RPMI8226 (cell line): Measurements from ENCODE around the gene PRKCA.

Source experiments
- DNase-seq: peaks from one replicate; pipeline ENCODE4 v3.0.0-alpha.2; 2015

PRKCA gene

GRCh38 chr17:66549731-66550207, 247.4 kb downstream of the PRKCA start:
- DNase-seq, result no peak

GRCh38 chr17:66551839-66552238, 249.4 kb downstream of the PRKCA start:
- no peak for DNase-seq

- DNase-seq, result no peak
Measured at GRCh38 chr17:66552371-66552770, 250.0 kb downstream of the PRKCA start.

GRCh38 chr17:66555605-66556004, 253.2 kb downstream of the PRKCA start:
- no peak for DNase-seq

GRCh38 chr17:66557200-66557599, 254.8 kb downstream of the PRKCA start:
- DNase-seq, result no peak

GRCh38 chr17:66557886-66558285, 255.5 kb downstream of the PRKCA start:
- DNase-seq, result no peak

- no peak for DNase-seq
Measured at GRCh38 chr17:66560691-66561090, 258.3 kb downstream of the PRKCA start.

GRCh38 chr17:66562119-66562518, 259.7 kb downstream of the PRKCA start:
- DNase-seq, result no peak

GRCh38 chr17:66564992-66565465, 262.6 kb downstream of the PRKCA start:
- DNase-seq, result no peak

- DNase-seq, result peak; percentile 65
Measured at GRCh38 chr17:66567234-66568170, 265.1 kb downstream of the PRKCA start.

- DNase-seq, result no peak
Measured at GRCh38 chr17:66569572-66569971, 267.2 kb downstream of the PRKCA start.

GRCh38 chr17:66570447-66571195, 268.2 kb downstream of the PRKCA start:
- DNase-seq, result no peak

- no peak for DNase-seq
Measured at GRCh38 chr17:66571745-66572144, 269.3 kb downstream of the PRKCA start.

GRCh38 chr17:66573078-66573477, 270.7 kb downstream of the PRKCA start:
- no peak for DNase-seq

GRCh38 chr17:66574123-66574522, 271.7 kb downstream of the PRKCA start:
- DNase-seq, result no peak

GRCh38 chr17:66576473-66576872, 274.1 kb downstream of the PRKCA start:
- no peak for DNase-seq

GRCh38 chr17:66577041-66577440, 274.6 kb downstream of the PRKCA start:
- no peak for DNase-seq

GRCh38 chr17:66578781-66579489, 276.5 kb downstream of the PRKCA start:
- DNase-seq, result no peak

GRCh38 chr17:66579556-66579955, 277.1 kb downstream of the PRKCA start:
- DNase-seq, result no peak

- no peak for DNase-seq
Measured at GRCh38 chr17:66580184-66580955, 278.0 kb downstream of the PRKCA start.

GRCh38 chr17:66580956-66581391, 278.6 kb downstream of the PRKCA start:
- DNase-seq, result no peak
